Keratinocyte (primary cell): Measurements from ENCODE around the gene MAP3K20.

ENCODE experiments used
- CTCF ChIP-seq, 3 experiments: IDR thresholded peaks in 1 of 3; conservative IDR thresholded peaks in 1 of 3; optimal IDR thresholded peaks in 1 of 3; 2 replicates in 2 of 3; 3 replicates in 1 of 3; pipeline versions ENCODE3 to v1.5.1; 2011; ENCODE audit warnings: low read length in 3 of 3, mild to moderate bottlenecking in 3 of 3, moderate library complexity in 2 of 3, control low read depth in 1 of 3, inconsistent platforms in 1 of 3; ENCODE audit not compliant: insufficient read depth in 2 of 3; ENCODE audit errors: extremely low read depth in 1 of 3
- EZH2 ChIP-seq: IDR thresholded peaks from one replicate; pipeline ENCODE4 v1.6.1; 2012; ENCODE audit warnings: inconsistent platforms, mild to moderate bottlenecking, low read length, moderate library complexity

- TF ChIP-seq CTCF (optimal IDR thresholded peaks at IDR 0.05 in 1 of 3, IDR thresholded peaks at IDR 0.05 in 1 of 3, conservative IDR thresholded peaks at IDR 0.05 in 1 of 3; ENCODE audit: extremely low read depth in 1 of 3, insufficient read depth in 2 of 3, low read length in 3 of 3) (no peak), EZH2 (no peak)
Measured at GRCh38 chr2:173217116-173217840, 141.6 kb downstream of the MAP3K20 start.
